Measurements from ENCODE around the gene MEGF11.

The MEGF11 gene

GRCh38 chr15:65926459-65926858 lies 327.1 kb downstream of the MEGF11 start:
- Histone ChIP-seq H3K27me3 (ENCODE audit: insufficient read depth, low read length) (no peaks in the 10 kb centered on the region), H3K9me2 (ENCODE audit: low read depth, low read length) (no peaks in the 10 kb centered on the region), H3K27ac (ENCODE audit: low read depth, low read length, poor library complexity, severe bottlenecking) (no peak overlapping the region), H3K4me1 (ENCODE audit: insufficient read depth, low read length, severe bottlenecking) (peaks cover 9% of the 10 kb centered on the region), H3K9ac (ENCODE audit: low read length) (no peak overlapping the region), H3K4me3 (ENCODE audit: low read depth, low read length, poor library complexity, severe bottlenecking) (no peak overlapping the region), H3K36me3 (ENCODE audit: insufficient read depth, low read length) (peaks cover 49% of the 10 kb centered on the region), H4K20me1 (ENCODE audit: insufficient read depth, low read length) (no peaks in the 10 kb centered on the region), H2AFZ (ENCODE audit: low read length) (no peak overlapping the region), H3K79me2 (ENCODE audit: insufficient read depth, low read length) (no peaks in the 10 kb centered on the region), H3K9me3 (ENCODE audit: low read length) (no peaks in the 10 kb centered on the region), H3K4me2 (ENCODE audit: low read length) (no peak overlapping the region), H3F3A (ENCODE audit: insufficient read depth, low read length) (no peaks in the 10 kb centered on the region)
- TF ChIP-seq EZH2 (IDR thresholded peaks at IDR 0.05; ENCODE audit: borderline replicate concordance, low read length) (no peak), CTCF (IDR thresholded peaks at IDR 0.05; ENCODE audit: low read length) (no peak)

GRCh38 chr15:65925338-65925737 lies 328.2 kb downstream of the MEGF11 start:
- Histone ChIP-seq H3K36me3 (ENCODE audit: insufficient read depth, low read length) (peaks cover 49% of the 10 kb centered on the region), H3K27ac (ENCODE audit: low read depth, low read length, poor library complexity, severe bottlenecking) (no peak overlapping the region), H3K4me2 (ENCODE audit: low read length) (no peak overlapping the region), H3K4me3 (ENCODE audit: low read depth, low read length, poor library complexity, severe bottlenecking) (no peak overlapping the region), H2AFZ (ENCODE audit: low read length) (no peak overlapping the region), H3F3A (ENCODE audit: insufficient read depth, low read length) (no peaks in the 10 kb centered on the region), H3K9me3 (ENCODE audit: low read length) (no peaks in the 10 kb centered on the region), H3K27me3 (ENCODE audit: insufficient read depth, low read length) (no peaks in the 10 kb centered on the region), H3K4me1 (ENCODE audit: insufficient read depth, low read length, severe bottlenecking) (peaks cover 18% of the 10 kb centered on the region), H3K79me2 (ENCODE audit: insufficient read depth, low read length) (no peaks in the 10 kb centered on the region), H3K9me2 (ENCODE audit: low read depth, low read length) (no peaks in the 10 kb centered on the region), H4K20me1 (ENCODE audit: insufficient read depth, low read length) (no peaks in the 10 kb centered on the region), H3K9ac (ENCODE audit: low read length) (no peak overlapping the region)
- TF ChIP-seq CTCF (IDR thresholded peaks at IDR 0.05; ENCODE audit: low read length), result no peak
- TF ChIP-seq EZH2 (IDR thresholded peaks at IDR 0.05; ENCODE audit: borderline replicate concordance, low read length), result no peak

GRCh38 chr15:65924004-65924403 lies 329.5 kb downstream of the MEGF11 start:
- Histone ChIP-seq H3K4me1 (ENCODE audit: insufficient read depth, low read length, severe bottlenecking) (peaks cover 18% of the 10 kb centered on the region), H3K4me2 (ENCODE audit: low read length) (no peak overlapping the region), H3K27me3 (ENCODE audit: insufficient read depth, low read length) (no peaks in the 10 kb centered on the region), H3K36me3 (ENCODE audit: insufficient read depth, low read length) (peaks cover 47% of the 10 kb centered on the region), H3F3A (ENCODE audit: insufficient read depth, low read length) (no peaks in the 10 kb centered on the region), H3K9ac (ENCODE audit: low read length) (no peak overlapping the region), H3K27ac (ENCODE audit: low read depth, low read length, poor library complexity, severe bottlenecking) (no peak overlapping the region), H3K9me2 (ENCODE audit: low read depth, low read length) (no peaks in the 10 kb centered on the region), H4K20me1 (ENCODE audit: insufficient read depth, low read length) (no peaks in the 10 kb centered on the region), H2AFZ (ENCODE audit: low read length) (no peak overlapping the region), H3K79me2 (ENCODE audit: insufficient read depth, low read length) (no peaks in the 10 kb centered on the region), H3K4me3 (ENCODE audit: low read depth, low read length, poor library complexity, severe bottlenecking) (no peak overlapping the region), H3K9me3 (ENCODE audit: low read length) (no peaks in the 10 kb centered on the region)
- TF ChIP-seq CTCF (IDR thresholded peaks at IDR 0.05; ENCODE audit: low read length) (no peak), EZH2 (IDR thresholded peaks at IDR 0.05; ENCODE audit: borderline replicate concordance, low read length) (no peak)
